Kidney (tissue), 14 donors: ENCODE measurements around the gene JAM3. TPM values are rescaled to one million over a fixed set of nuclear protein-coding genes. Genes with fewer than 3 reads are reported as not detected.

Experiments used
- DNase-seq, 5 donors: peaks; one replicate each; pipeline ENCODE4 v3.0.0-alpha.2; 2013 to 2020
- FAIRE-seq: peaks from 2 replicates; lab custom pipeline; 2012; peaks lifted over from hg19 to GRCh38; lab: Jason Lieb, UNC
- H3K27ac ChIP-seq, 2 donors: one replicate each; pipeline ENCODE4 v1.7.0; 2013; ENCODE audit warnings: low read depth in 2 of 2, low read length in 2 of 2, inconsistent platforms in 1 of 2
- H3K27me3 ChIP-seq: one replicate; pipeline ENCODE4 v1.7.1; 2013; ENCODE audit warnings: low read length, inconsistent platforms; ENCODE audit not compliant: control insufficient read depth, insufficient read depth
- H3K36me3 ChIP-seq, 3 donors: one replicate each; pipeline versions ENCODE4 v1.7.0 to v1.7.1; 2013; ENCODE audit warnings: low read length in 3 of 3, control low read depth in 1 of 3, inconsistent platforms in 1 of 3; ENCODE audit not compliant: insufficient read depth in 3 of 3, control insufficient read depth in 2 of 3
- H3K4me1 ChIP-seq, 3 donors: one replicate each; pipeline versions ENCODE4 v1.7.0 to v1.7.1; 2013; ENCODE audit warnings: low read length in 3 of 3, inconsistent platforms in 1 of 3, low read depth in 1 of 3; ENCODE audit not compliant: control insufficient read depth in 2 of 3, insufficient read depth in 2 of 3
- H3K4me3 ChIP-seq, 3 donors: one replicate each; pipeline versions ENCODE4 v1.7.0 to v1.8.1; 2013; ENCODE audit warnings: low read length in 3 of 3, control low read depth in 1 of 3, inconsistent platforms in 1 of 3
- H3K9ac ChIP-seq, 3 donors: one replicate each; pipeline versions ENCODE4 v1.7.0 to v1.7.1; 2013; ENCODE audit warnings: low read length in 3 of 3, control low read depth in 1 of 3, inconsistent platforms in 1 of 3
- H3K9me3 ChIP-seq, 3 donors: one replicate each; pipeline versions ENCODE4 v1.7.0 to v1.7.1; 2013; ENCODE audit warnings: low read length in 3 of 3, control low read depth in 1 of 3, inconsistent platforms in 1 of 3; ENCODE audit not compliant: control insufficient read depth in 2 of 3, insufficient read depth in 1 of 3
- intact Hi-C: fragments of 100-400 bp; cut with DNase I; formaldehyde crosslinking; loops from one replicate; pipeline ENCODE4 v1.11.1; 2022
- polyA plus RNA-seq: library from polyadenylated mRNA; stranded (reverse); fragments of 350-450 nt; fragmentation: Illumina TruSeq; extraction: RNeasy Lipid Tissue Mini Kit (QIAGEN cat#74804); gene quantifications from one replicate; pipeline ENCODE4 v1.2.3, GENCODE V29; 2014; ENCODE audit warnings: low read depth, low replicate concordance; ENCODE audit not compliant: insufficient read depth
- total RNA-seq: library from RNA; stranded (reverse); fragmentation: NEBNext Ultra II Directional; extraction: Animal tissue kit (Norgen Biotek cat#: 25700); gene quantifications from one replicate; pipeline ENCODE4 v1.2.1, GENCODE V29; 2021
- TF ChIP-seq, protein P1 (sequence below): IDR thresholded peaks from 3 replicates; pipeline ENCODE4 v1.5.1; 2012; ENCODE audit warnings: mild to moderate bottlenecking, moderate library complexity, borderline replicate concordance; ENCODE audit not compliant: insufficient read depth; ENCODE audit errors: extremely low read depth
- donor health status: control.
- donor health status: control.
- donor health status: control.
- donor health status: control.
- donor health status: control.
- donor health status: DM: yes; HTN: yes; CAD: no.
- donor health status: Normal renal cell carcinoma (clear cell type).

The JAM3 gene
- total and polyA plus RNA-seq, 2 donors from 2014 or later: 13.3 to 19.5 TPM

DNA sequence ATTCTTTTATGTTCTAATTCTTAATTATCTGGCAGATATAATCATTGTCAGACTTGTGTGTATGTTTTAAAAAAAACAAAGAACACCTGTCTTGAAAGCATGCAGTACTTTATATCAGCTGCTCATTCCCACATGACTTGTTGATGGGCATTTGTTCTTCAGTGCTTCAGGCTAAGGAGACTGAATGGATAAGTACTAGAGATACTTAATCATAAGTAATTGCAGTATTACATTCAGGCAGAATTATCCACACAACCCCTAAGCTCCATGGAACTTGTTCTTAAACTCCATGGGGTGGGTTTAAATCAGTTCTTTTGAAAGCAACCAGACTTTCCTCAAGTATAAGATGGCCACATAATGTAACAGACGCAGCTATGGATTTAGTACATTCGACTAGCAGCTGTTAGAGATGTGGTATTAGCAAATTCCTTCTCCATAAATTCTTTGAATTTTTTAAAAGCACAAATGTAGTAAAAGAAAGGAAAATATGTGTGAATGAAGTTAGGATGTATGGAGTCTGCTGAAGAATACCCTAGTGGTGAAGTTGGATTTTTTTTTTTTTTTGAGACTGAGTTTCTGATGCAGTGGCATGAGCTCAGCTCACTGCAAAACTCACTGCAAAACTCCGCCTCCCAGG, 3.0 kb downstream of the JAM3 start:
- TF ChIP-seq, protein P1, sequence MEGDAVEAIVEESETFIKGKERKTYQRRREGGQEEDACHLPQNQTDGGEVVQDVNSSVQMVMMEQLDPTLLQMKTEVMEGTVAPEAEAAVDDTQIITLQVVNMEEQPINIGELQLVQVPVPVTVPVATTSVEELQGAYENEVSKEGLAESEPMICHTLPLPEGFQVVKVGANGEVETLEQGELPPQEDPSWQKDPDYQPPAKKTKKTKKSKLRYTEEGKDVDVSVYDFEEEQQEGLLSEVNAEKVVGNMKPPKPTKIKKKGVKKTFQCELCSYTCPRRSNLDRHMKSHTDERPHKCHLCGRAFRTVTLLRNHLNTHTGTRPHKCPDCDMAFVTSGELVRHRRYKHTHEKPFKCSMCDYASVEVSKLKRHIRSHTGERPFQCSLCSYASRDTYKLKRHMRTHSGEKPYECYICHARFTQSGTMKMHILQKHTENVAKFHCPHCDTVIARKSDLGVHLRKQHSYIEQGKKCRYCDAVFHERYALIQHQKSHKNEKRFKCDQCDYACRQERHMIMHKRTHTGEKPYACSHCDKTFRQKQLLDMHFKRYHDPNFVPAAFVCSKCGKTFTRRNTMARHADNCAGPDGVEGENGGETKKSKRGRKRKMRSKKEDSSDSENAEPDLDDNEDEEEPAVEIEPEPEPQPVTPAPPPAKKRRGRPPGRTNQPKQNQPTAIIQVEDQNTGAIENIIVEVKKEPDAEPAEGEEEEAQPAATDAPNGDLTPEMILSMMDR: no peak
- H3K36me3 ChIP-seq: no peaks in the 10 kb centered on the region
- no peak overlapping the region for H3K27ac ChIP-seq
- FAIRE-seq (no peak), DNase-seq (peak in 1 of 5 donors; percentile 14)
- H3K4me1 ChIP-seq: no peaks in the 10 kb centered on the region
- H3K9me3 ChIP-seq: no peaks in the 10 kb centered on the region
- H3K9ac ChIP-seq: no peak overlapping the region
- intact Hi-C loops: no loop called here
- H3K4me3 ChIP-seq: no peak overlapping the region
- H3K27me3 ChIP-seq: no peaks in the 10 kb centered on the region

- DNase-seq (no peak), FAIRE-seq (no peak)
- no peaks in the 10 kb centered on the region for H3K4me1 ChIP-seq
- no peak overlapping the region for H3K27ac ChIP-seq
- no peak overlapping the region for H3K4me3 ChIP-seq
- intact Hi-C loops: no loop called here
- TF ChIP-seq, protein P1: no peak
- no peak overlapping the region for H3K9ac ChIP-seq
- H3K9me3 ChIP-seq: no peaks in the 10 kb centered on the region
- no peaks in the 10 kb centered on the region for H3K27me3 ChIP-seq
- no peaks in the 10 kb centered on the region for H3K36me3 ChIP-seq
These were observed 4.0 kb downstream of the JAM3 start for GRCh38 chr11:134072844-134073243.

GRCh38 chr11:134074346-134074745, 5.5 kb downstream of the JAM3 start:
- Histone ChIP-seq H3K4me3 (no peak overlapping the region), H3K9ac (no peak overlapping the region), H3K4me1 (no peaks in the 10 kb centered on the region), H3K9me3 (no peaks in the 10 kb centered on the region), H3K36me3 (no peaks in the 10 kb centered on the region), H3K27me3 (no peaks in the 10 kb centered on the region), H3K27ac (no peak overlapping the region)
- DNase-seq (no peak), FAIRE-seq (no peak)
- intact Hi-C loops: no loop called here
- TF ChIP-seq, protein P1: no peak

DNA sequence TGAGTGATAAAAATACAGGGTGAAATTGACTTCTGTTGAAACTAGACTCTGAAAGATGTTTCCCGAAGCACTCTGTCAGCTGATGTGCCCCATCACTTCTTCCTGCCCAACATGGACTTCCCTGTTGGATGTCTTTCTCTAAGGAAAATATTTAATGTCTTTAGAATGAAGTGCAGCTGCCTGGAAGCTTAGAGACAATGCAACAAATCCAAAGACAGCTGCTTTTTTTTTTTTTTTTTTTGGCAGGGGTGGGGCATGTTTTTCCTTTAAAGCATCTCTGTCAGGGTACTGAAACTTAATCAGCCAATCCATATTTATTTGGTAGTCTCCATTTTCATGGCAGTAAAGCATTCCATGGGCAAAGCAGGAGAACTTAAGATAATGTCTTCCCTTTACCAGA, 5.9 kb downstream of the JAM3 start:
- no peaks in the 10 kb centered on the region for H3K36me3 ChIP-seq
- DNase-seq (no peak), FAIRE-seq (no peak)
- H3K4me1 ChIP-seq: no peaks in the 10 kb centered on the region
- H3K27ac ChIP-seq: no peak overlapping the region
- no peak overlapping the region for H3K4me3 ChIP-seq
- TF ChIP-seq, protein P1: no peak
- H3K9me3 ChIP-seq: no peaks in the 10 kb centered on the region
- intact Hi-C loops: no loop called here
- no peak overlapping the region for H3K9ac ChIP-seq
- no peaks in the 10 kb centered on the region for H3K27me3 ChIP-seq
